ENCODE data around the gene GALNTL6. TPM values are rescaled to one million over a fixed set of nuclear protein-coding genes. Genes with fewer than 3 reads are reported as not detected.
A peak's percentile ranks its signal among the peaks of the same experiment; 100 is the strongest.
"Not testable (repeated sequence)": the region's sequence is repeated elsewhere in the genome, so short reads cannot be mapped to it uniquely, and the experiment has no call there.

The GALNTL6 gene
- polyA plus RNA-seq, 4 donors: 0.30 to 0.45 (median 0.31) TPM; not detected in 1

DNA sequence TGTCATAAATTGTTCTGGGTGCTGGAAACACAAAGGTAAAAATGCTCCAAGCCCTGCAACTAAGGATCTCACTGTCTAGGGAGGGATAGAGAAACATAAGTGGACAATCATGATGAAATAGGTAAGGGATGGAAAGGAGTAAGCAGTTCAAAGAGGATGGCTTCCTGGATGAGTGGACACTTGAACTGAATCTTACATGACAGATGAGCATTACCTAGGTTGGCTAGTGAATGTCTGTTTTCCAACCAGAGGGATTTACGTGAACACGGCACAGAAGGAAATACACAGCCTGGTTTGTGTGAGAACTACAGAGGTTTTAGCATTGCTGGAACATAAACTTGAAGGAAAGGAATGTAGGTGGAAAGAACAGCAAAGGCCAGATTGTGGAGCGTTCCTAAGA, 1205.2 kb downstream of the GALNTL6 start:
- Histone ChIP-seq H3K27ac (ENCODE audit: low read depth in 1 of 3, low read length in 2 of 3) (no peak overlapping the region), H3K9me3 (ENCODE audit: control insufficient read depth in 2 of 2, insufficient read depth in 1 of 2, low read depth in 1 of 2, low read length in 1 of 2) (no peaks in the 10 kb centered on the region), H3K27me3 (ENCODE audit: control insufficient read depth in 3 of 3, insufficient read depth in 3 of 3, low read length in 3 of 3) (no peaks in the 10 kb centered on the region), H3K4me1 (ENCODE audit: control insufficient read depth in 3 of 3, insufficient read depth in 2 of 3, low read depth in 1 of 3, low read length in 2 of 3) (no peaks in the 10 kb centered on the region), H3K4me3 (ENCODE audit: low read depth in 1 of 3, low read length in 3 of 3) (no peak overlapping the region), H3K36me3 (ENCODE audit: control insufficient read depth in 3 of 3, insufficient read depth in 2 of 3, low read depth in 1 of 3, low read length in 3 of 3) (no peaks in the 10 kb centered on the region)
- DNase-seq (no peak), FAIRE-seq (no peak)
- WGBS, 3 donors: 90 to 93% (median 93%) methylated on average over 3 of the region's 3 CpGs

DNA sequence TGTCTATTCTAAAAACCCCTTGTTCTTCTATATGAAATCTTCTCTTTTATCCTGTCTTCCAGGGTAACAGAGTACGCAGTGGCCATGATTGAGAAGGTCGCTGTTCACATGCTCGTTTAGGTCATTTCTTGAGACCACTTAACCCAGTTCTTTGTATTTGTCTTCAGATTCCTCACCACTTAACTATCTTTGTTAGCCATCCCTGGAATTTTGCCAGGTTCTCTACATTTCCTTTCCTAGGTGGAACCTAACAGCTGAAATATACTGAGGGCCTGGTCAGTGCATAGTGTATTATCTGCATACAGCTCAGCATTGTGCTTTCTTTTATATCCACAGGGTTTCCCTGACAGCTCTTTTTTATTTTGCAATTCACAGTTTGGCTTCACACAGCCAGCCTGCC, 1206.5 kb downstream of the GALNTL6 start:
- 85 to 93% (median 91%) methylated on average over 3 of the region's 3 CpGs for WGBS, 3 donors
- FAIRE-seq: no peak
- no peaks in the 10 kb centered on the region for H3K9me3 ChIP-seq (ENCODE audit: control insufficient read depth in 2 of 2, insufficient read depth in 1 of 2, low read depth in 1 of 2, low read length in 1 of 2)
- no peak overlapping the region for H3K27ac ChIP-seq (ENCODE audit: low read depth in 1 of 3, low read length in 2 of 3)
- DNase-seq: no peak
- no peaks in the 10 kb centered on the region for H3K4me1 ChIP-seq (ENCODE audit: control insufficient read depth in 3 of 3, insufficient read depth in 2 of 3, low read depth in 1 of 3, low read length in 2 of 3)
- no peaks in the 10 kb centered on the region for H3K36me3 ChIP-seq (ENCODE audit: control insufficient read depth in 3 of 3, insufficient read depth in 2 of 3, low read depth in 1 of 3, low read length in 3 of 3)
- no peak overlapping the region for H3K4me3 ChIP-seq (ENCODE audit: low read depth in 1 of 3, low read length in 3 of 3)
- H3K27me3 ChIP-seq (ENCODE audit: control insufficient read depth in 3 of 3, insufficient read depth in 3 of 3, low read length in 3 of 3): no peaks in the 10 kb centered on the region

DNA sequence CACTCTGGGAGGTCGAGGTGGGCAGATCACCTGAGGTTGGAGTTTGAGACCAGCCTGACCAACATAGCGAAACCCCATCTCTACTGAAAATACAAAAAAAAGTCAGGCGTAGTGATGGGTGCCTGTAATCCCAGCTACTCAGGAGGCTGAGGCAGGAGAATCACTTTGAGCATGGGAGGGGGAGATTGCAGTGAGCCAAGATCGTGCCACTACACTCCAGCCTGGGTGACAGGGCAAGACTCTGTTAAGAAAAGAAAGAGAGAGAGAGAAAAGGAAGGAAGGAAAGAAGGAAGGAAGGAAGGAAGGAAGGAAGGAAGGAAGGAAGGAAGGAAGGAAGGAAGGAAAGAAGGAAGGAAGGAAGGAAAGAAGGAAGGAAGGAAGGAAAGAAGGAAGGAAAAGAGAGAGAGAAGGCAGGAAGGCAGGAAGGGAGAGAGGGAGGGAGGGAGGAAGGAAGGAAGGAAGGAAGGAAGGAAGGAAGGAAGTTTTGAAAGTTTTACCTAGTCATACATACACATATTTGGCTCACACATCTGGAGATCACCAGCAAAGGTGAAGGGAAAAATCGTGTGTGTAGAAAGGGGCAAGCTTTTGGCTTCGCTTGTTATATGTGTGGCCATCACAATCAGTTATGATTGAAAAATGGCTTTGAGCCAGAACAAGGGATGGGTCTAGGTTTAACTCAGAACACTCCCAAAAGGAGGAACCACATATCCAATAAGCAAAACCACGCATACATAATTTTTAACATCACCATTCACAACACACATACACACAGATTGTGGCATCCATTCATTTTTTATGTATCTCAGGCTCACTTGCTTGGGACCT, 1208.8 kb downstream of the GALNTL6 start:
- DNase-seq; H3K27ac ChIP-seq (ENCODE audit: low read depth in 1 of 3, low read length in 2 of 3); H3K4me3 ChIP-seq (ENCODE audit: low read depth in 1 of 3, low read length in 3 of 3); H3K4me1 ChIP-seq (ENCODE audit: control insufficient read depth in 3 of 3, insufficient read depth in 2 of 3, low read depth in 1 of 3, low read length in 2 of 3); H3K27me3 ChIP-seq (ENCODE audit: control insufficient read depth in 3 of 3, insufficient read depth in 3 of 3, low read length in 3 of 3); H3K9me3 ChIP-seq (ENCODE audit: control insufficient read depth in 2 of 2, insufficient read depth in 1 of 2, low read depth in 1 of 2, low read length in 1 of 2); FAIRE-seq; H3K36me3 ChIP-seq (ENCODE audit: control insufficient read depth in 3 of 3, insufficient read depth in 2 of 3, low read depth in 1 of 3, low read length in 3 of 3): not testable (repeated sequence)
- WGBS, 3 donors: 85 to 89% (median 86%) methylated on average over 7 of the region's 7 CpGs

DNA sequence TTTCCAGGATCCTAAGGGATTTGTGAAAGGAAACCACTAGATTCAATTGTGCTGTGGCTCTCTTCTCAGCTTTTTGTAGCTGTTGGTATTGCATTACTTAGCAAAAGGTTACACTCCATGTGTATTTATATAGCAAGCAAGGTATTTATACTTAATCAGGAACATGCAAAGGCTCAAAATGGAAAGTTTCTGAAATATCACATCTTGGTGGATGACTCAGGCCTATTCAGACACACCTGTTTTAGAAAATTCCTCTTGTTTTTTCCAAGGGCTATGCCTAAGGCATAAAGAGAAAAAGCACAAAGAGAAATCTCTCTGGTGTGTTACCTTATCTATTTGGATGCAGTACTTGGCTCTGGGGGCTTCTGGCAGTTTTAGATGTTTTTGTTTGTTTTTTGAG, 1211.0 kb downstream of the GALNTL6 start:
- no peak for FAIRE-seq
- H3K36me3 ChIP-seq (ENCODE audit: control insufficient read depth in 3 of 3, insufficient read depth in 2 of 3, low read depth in 1 of 3, low read length in 3 of 3): no peaks in the 10 kb centered on the region
- no peak for DNase-seq

DNA sequence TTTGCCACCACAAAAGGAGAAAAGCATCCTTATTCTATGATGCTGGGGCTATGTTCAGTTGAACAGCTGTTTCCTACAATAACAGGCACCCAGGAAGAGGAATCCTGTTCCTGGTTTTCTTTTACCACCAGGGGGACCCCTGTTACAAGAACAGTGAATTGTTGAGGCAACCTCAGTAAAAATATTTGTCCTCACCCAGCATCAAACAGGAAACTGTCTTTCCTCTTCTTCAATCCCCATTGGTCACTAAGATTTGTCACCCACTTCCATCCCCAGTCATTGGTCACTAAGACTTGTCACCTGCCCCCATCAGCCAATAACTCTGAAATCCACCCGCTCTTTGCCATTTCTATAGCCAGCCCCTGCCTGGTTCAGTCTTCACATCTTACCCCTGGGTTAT, 1211.9 kb downstream of the GALNTL6 start:
- Histone ChIP-seq H3K9me3 (ENCODE audit: control insufficient read depth in 2 of 2, insufficient read depth in 1 of 2, low read depth in 1 of 2, low read length in 1 of 2) (no peaks in the 10 kb centered on the region), H3K36me3 (ENCODE audit: control insufficient read depth in 3 of 3, insufficient read depth in 2 of 3, low read depth in 1 of 3, low read length in 3 of 3) (no peaks in the 10 kb centered on the region), H3K4me3 (ENCODE audit: low read depth in 1 of 3, low read length in 3 of 3) (no peak overlapping the region), H3K27ac (ENCODE audit: low read depth in 1 of 3, low read length in 2 of 3) (no peak overlapping the region), H3K4me1 (ENCODE audit: control insufficient read depth in 3 of 3, insufficient read depth in 2 of 3, low read depth in 1 of 3, low read length in 2 of 3) (no peaks in the 10 kb centered on the region), H3K27me3 (ENCODE audit: control insufficient read depth in 3 of 3, insufficient read depth in 3 of 3, low read length in 3 of 3) (no peaks in the 10 kb centered on the region)
- DNase-seq (peak; percentile 78 to 81), FAIRE-seq (no peak)
- 99 to 100% (median 100%) methylated on average over 1 of the region's 1 CpG for WGBS, 3 donors

More for the DNA sequence above, 1211.0 kb downstream of the GALNTL6 start:
- Histone ChIP-seq H3K9me3 (ENCODE audit: control insufficient read depth in 2 of 2, insufficient read depth in 1 of 2, low read depth in 1 of 2, low read length in 1 of 2) (no peaks in the 10 kb centered on the region), H3K27ac (ENCODE audit: low read depth in 1 of 3, low read length in 2 of 3) (no peak overlapping the region), H3K4me1 (ENCODE audit: control insufficient read depth in 3 of 3, insufficient read depth in 2 of 3, low read depth in 1 of 3, low read length in 2 of 3) (no peaks in the 10 kb centered on the region), H3K4me3 (ENCODE audit: low read depth in 1 of 3, low read length in 3 of 3) (no peak overlapping the region), H3K27me3 (ENCODE audit: control insufficient read depth in 3 of 3, insufficient read depth in 3 of 3, low read length in 3 of 3) (no peaks in the 10 kb centered on the region)

DNA sequence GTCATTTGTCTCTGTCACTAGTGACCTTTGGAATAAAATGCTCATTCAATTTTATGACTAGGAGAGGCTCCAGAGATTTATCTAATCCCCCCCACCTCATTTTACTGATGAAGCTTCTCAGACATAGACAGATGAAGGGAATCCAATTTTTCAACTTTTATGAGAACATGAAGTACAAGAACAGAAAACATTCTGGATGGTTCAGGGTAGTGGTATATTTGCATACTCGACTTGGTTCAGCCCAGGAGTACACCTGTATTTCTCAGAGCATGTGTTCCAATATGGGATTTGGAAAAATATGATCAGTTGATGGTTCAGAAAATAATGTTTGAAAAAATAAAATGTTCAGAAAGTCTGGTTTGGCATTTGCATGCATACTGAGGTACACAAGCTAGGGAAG, 1224.0 kb downstream of the GALNTL6 start:
- Histone ChIP-seq H3K4me1 (ENCODE audit: control insufficient read depth in 3 of 3, insufficient read depth in 2 of 3, low read depth in 1 of 3, low read length in 2 of 3) (peaks cover 0 to 7% (median 0%) of the 10 kb centered on the region in 3 donors), H3K27me3 (ENCODE audit: control insufficient read depth in 3 of 3, insufficient read depth in 3 of 3, low read length in 3 of 3) (no peaks in the 10 kb centered on the region), H3K9me3 (ENCODE audit: control insufficient read depth in 2 of 2, insufficient read depth in 1 of 2, low read depth in 1 of 2, low read length in 1 of 2) (no peaks in the 10 kb centered on the region), H3K4me3 (ENCODE audit: low read depth in 1 of 3, low read length in 3 of 3) (no peak overlapping the region), H3K27ac (ENCODE audit: low read depth in 1 of 3, low read length in 2 of 3) (no peak overlapping the region), H3K36me3 (ENCODE audit: control insufficient read depth in 3 of 3, insufficient read depth in 2 of 3, low read depth in 1 of 3, low read length in 3 of 3) (no peaks in the 10 kb centered on the region)
- DNase-seq (no peak), FAIRE-seq (no peak)
- 72 to 91% (median 84%) methylated on average over 1 of the region's 1 CpG for WGBS, 3 donors

DNA sequence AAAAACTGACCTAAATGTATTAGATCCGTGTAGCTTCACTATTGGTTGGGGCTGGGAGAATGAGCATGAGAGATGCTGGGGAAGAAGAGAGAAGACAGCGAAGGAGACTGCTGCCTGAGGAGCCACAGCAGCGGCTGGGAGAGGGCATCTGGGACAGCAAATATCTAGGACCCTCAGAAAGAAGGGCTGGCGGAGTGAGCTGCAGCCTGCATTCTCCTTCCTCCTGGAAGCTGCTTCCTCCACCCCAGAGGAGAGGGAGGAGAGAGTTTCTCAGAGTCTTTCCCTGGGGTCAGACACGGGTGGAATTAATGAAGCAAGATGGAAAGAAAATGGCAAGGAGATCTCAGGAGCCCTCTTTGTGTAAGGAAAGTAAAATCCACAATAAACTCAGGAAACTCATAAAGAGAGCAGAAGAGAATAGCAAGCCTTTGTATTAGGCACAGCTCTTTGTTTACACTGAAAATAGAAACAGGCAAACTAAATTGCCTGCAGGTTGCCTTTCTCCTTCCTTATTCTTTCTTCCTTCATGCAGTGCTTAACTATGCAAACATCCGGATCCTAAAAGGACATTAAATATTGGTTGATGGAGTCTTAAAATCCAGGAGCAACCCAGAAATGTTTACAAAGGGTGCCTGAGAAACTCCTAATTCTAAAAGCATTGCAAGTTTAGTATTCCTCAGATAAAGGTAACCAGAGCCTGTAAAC, 1225.1 kb downstream of the GALNTL6 start:
- Histone ChIP-seq H3K9me3 (ENCODE audit: control insufficient read depth in 2 of 2, insufficient read depth in 1 of 2, low read depth in 1 of 2, low read length in 1 of 2) (no peaks in the 10 kb centered on the region), H3K36me3 (ENCODE audit: control insufficient read depth in 3 of 3, insufficient read depth in 2 of 3, low read depth in 1 of 3, low read length in 3 of 3) (no peaks in the 10 kb centered on the region), H3K4me1 (ENCODE audit: control insufficient read depth in 3 of 3, insufficient read depth in 2 of 3, low read depth in 1 of 3, low read length in 2 of 3) (peaks cover 0 to 7% (median 0%) of the 10 kb centered on the region in 3 donors), H3K27me3 (ENCODE audit: control insufficient read depth in 3 of 3, insufficient read depth in 3 of 3, low read length in 3 of 3) (no peaks in the 10 kb centered on the region), H3K4me3 (ENCODE audit: low read depth in 1 of 3, low read length in 3 of 3) (no peak overlapping the region), H3K27ac (ENCODE audit: low read depth in 1 of 3, low read length in 2 of 3) (no peak overlapping the region)
- WGBS, 3 donors: 56 to 64% (median 59%) methylated on average over 6 of the region's 6 CpGs
- FAIRE-seq: no peak
- DNase-seq: peak; percentile 7 to 32

DNA sequence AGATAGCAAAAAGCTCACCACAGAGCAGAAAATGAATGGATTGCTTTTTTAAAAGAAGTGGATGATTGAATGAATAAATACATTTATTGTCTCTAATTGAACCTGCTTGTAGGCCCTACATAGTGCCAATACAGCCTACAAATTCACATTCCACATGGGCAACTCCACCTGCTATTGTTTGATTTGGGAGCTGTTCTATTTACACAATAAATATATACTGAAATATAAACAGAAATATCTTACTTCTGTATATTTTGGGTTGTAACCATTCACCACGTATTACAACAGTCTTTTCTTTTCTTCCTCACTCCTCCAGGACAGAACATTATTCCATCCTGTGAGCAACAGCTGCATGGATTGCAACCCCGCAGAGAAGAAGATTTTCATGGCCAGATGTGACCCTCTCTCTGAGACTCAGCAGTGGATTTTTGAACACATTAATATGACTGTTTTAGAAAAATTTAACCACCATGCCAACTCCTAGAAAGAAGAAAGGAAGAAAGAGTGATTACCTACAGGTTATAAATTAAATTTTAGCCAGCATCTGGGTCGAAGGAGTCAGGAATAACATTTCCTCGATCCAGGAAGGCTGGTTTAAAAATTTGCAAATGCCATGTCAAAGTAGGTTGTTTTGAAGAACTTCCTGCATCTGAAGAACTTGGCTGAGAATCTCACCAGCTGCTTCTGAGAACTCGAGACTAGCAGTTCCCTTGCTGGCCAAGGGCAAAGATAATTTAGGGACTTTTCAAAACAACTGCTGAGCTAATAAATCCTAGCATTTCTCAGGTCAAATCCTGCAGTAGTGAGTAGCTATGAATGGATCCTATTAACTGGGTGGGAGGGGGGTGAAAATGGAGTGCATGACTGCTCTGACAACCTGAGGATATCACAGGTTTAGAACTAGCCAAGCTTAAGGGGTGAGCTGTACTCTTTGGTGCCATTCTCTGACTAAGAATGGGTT, 1226.7 kb downstream of the GALNTL6 start:
- FAIRE-seq (no peak), DNase-seq (peak; percentile 16 to 18)
- no peak overlapping the region for H3K4me3 ChIP-seq (ENCODE audit: low read depth in 1 of 3, low read length in 3 of 3)
- H3K27me3 ChIP-seq (ENCODE audit: control insufficient read depth in 3 of 3, insufficient read depth in 3 of 3, low read length in 3 of 3): no peaks in the 10 kb centered on the region
- peaks cover 0 to 7% (median 0%) of the 10 kb centered on the region in 3 donors for H3K4me1 ChIP-seq (ENCODE audit: control insufficient read depth in 3 of 3, insufficient read depth in 2 of 3, low read depth in 1 of 3, low read length in 2 of 3)
- no peaks in the 10 kb centered on the region for H3K36me3 ChIP-seq (ENCODE audit: control insufficient read depth in 3 of 3, insufficient read depth in 2 of 3, low read depth in 1 of 3, low read length in 3 of 3)
- no peak overlapping the region for H3K27ac ChIP-seq (ENCODE audit: low read depth in 1 of 3, low read length in 2 of 3)
- 11 to 12% (median 12%) methylated on average over 5 of the region's 5 CpGs for WGBS, 3 donors
- H3K9me3 ChIP-seq (ENCODE audit: control insufficient read depth in 2 of 2, insufficient read depth in 1 of 2, low read depth in 1 of 2, low read length in 1 of 2): no peaks in the 10 kb centered on the region

Measured in small intestine (tissue), 7 donors.